ENCODE data around the gene DHRS4L2.
"Not testable (repeated sequence)": the region's sequence is repeated elsewhere in the genome, so short reads cannot be mapped to it uniquely, and the experiment has no call there.

Gene DHRS4L2

GRCh38 chr14:24020520-24020919 lies 31.8 kb downstream of the DHRS4L2 start:
- DNase-seq = not testable (repeated sequence)

GRCh38 chr14:24024939-24025418 lies 36.2 kb downstream of the DHRS4L2 start:
- not testable (repeated sequence) for DNase-seq

DNA sequence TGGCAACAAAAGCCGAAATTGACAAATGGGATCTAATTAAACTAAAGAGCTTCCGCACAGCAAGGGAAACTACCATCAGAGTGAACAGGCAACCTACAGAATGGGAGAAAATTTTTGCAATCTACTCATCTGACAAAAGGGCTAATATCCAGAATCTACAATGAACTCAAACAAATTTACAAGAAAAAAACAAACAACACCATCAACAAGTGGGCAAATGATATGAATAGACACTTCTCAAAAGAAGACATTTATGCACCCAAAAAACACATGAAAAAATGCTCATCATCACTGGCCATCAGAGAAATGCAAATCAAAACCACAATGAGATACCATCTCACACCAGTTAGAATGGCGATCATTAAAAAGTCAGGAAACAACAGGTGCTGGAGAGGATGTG lies 41.0 kb downstream of the DHRS4L2 start:
- DNase-seq = not testable (repeated sequence)

DNA sequence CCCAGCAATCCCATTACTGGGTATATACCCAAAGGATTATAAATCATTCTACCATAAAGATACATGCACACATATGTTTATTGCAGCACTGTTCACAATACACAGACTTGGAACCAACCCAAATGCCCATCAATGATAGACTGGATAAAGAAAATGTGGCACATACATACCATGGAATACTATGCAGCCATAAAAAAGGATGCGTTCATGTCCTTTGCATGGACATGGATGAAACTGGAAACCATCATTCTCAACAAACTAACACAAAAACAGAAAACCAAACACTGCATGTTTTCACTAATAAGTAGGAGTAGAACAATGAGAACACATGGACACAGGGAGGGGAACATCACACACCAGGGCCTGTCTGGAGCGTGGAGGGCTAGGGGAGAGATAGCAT lies 42.6 kb downstream of the DHRS4L2 start:
- DNase-seq = not testable (repeated sequence)

GRCh38 chr14:24032727-24033418 lies 44.1 kb downstream of the DHRS4L2 start:
- DNase-seq = no peak

- not testable (repeated sequence) for DNase-seq
Measured at GRCh38 chr14:24035769-24036168, 47.0 kb downstream of the DHRS4L2 start.

- peak; percentile 84 for DNase-seq
Measured at GRCh38 chr14:24036169-24036962, 47.6 kb downstream of the DHRS4L2 start.

- not testable (repeated sequence) for DNase-seq
Measured at GRCh38 chr14:24036963-24037657, 48.4 kb downstream of the DHRS4L2 start.

DNA sequence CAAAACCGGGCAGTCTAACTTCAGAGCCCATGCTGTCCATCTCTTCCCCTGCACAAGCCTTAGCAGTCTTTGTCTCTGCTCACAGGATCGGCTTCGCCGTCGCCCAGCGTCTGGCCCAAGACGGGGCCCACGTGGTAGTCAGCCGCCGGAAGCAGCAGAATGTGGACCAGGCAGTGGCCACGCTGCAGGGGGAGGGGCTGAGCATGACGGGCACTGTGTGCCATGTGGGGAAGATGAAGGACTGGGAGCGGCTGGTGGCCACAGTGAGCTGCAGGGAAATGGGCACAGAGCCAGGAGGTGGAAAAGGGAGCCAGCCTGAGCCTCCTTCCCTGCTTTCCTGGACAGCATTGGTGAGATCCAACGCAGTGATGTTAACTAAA lies 48.9 kb downstream of the DHRS4L2 start:
- no peak for DNase-seq

GRCh38 chr14:24038686-24039085 lies 50.0 kb downstream of the DHRS4L2 start:
- DNase-seq = no peak

GRCh38 chr14:24040692-24041091 lies 52.0 kb downstream of the DHRS4L2 start:
- no peak for DNase-seq

DNA sequence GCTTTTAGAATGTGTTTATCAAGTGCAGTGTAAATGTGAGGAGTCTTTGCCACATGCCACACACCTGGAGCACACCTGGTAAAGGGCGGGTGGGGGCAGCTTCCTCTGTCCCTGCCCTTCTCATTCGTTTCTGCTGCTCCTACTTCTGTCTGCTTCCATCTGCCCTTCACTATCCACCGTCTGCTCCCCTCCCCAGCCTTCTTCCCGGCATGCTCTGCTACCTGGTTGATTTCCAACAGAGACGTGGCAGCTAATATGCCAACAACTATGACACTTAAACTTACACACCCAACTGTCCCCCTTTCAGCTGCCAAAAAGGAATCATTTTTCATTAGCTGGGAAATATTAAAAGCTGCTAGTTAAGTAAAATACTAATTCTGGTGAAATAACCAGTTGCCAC lies 54.0 kb downstream of the DHRS4L2 start:
- DNase-seq = peak; percentile 53

DNA sequence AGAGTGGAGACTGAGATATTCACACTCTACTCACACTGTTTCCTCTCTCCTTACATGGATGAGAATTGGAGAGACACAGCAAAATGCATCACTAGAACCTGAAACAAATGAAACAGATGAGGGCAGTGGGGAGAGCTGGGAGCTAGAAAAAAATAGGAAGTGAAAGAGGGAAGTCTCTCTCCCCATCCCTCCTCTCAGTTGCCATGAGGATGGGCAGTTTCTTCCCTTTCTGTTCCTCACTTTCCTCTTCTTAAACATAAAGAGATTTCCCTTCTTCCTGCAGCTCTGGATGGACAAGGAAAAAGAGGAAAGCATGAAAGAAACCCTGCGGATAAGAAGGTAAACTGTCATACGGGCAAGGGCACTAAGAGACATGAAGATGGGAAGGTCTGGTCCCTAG lies 60.3 kb downstream of the DHRS4L2 start:
- DNase-seq = not testable (repeated sequence)

DNA sequence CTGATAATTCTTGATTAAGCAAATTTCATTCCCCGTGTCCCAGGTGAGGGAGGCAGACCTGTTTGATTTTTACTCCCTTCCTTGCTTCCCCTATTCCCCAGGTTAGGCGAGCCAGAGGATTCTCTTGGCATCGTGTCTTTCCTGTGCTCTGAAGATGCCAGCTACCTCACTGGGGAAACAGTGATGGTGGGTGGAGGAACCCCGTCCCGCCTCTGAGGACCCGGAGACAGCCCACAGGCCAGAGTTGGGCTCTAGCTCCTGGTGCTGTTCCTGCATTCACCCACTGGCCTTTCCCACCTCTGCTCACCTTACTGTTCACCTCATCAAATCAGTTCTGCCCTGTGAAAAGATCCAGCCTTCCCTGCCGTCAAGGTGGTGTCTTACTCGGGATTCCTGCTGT lies 62.0 kb downstream of the DHRS4L2 start:
- DNase-seq = not testable (repeated sequence)

DNA sequence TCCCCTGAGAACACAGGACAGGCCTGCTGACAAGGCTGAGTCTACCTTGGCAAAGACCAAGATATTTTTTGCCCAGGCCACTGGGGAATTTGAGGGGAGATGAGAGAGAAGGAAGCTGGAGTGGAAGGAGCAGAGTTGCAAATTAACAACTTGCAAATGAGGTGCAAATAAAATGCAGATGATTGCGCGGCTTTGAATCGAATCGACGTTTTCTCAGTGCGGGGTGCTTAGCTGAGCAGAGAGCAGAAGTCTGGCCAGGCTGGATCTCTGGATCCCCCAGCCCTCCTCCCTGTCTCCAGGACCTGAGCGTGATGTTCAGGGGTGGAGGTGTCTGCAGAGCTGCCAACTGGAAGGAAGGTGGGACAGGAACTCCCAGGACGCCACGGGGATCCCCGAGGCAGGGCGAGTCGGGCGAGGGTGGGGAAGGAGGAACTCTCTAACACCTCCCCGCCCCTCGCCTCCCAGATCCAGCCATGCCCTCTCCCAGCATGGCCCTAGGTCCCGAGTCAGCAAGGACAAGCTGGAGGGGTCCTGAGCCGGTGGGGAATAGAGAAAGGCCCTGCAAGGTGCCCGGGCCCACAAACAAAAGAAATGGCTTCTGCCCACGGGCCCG lies 62.6 kb downstream of the DHRS4L2 start:
- DNase-seq = no peak

DNA sequence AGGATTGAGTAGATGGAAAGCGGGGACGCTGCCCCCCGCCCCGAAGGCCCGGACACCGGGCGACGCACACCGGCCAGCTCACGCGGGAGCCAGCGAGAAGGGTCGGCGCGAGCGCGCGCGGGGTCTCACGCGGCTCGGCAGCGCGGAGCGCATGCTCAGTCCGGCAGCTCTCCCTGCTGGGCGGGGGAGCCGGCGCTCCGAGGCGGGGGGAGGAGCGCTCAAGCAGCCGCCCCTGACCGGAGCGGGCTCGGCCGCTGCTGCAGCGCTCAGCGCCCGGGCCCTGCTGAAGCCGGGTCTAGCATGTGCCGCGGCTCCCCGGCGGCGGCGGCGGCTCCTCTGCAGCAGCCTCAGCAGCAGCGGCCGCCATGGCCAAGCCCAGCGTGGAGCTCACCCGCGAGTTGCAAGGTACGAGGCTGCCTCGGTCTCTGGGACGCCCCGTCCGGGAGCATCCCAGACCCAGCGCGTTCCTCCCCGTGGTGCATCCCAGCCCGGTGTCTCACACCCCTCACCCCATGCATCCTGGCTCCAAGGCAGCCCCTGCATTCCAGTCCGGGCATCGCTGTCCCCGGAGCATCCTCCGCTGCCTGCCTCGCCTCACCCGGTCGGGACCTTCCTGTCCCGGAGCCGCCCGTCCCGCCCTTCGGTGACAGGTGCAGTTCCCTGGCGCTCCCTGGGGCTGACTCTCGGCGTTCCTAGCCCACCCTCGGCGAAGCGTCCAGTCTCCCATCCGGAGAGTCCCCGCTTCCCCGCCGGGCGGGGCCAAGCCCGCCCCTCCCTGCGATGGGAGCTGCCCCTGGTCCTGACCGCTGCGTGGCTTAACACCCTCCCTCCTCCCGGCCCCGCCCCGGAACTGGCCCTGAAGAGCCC lies 63.3 kb downstream of the DHRS4L2 start, which contains the start of gene CARMIL3:
CARMIL3 (plus strand) TSS at position 221 of the 867 bp plus-strand sequence; CDS start at position 366, 145 bp downstream.
- peak; percentile 41 for DNase-seq

DNA sequence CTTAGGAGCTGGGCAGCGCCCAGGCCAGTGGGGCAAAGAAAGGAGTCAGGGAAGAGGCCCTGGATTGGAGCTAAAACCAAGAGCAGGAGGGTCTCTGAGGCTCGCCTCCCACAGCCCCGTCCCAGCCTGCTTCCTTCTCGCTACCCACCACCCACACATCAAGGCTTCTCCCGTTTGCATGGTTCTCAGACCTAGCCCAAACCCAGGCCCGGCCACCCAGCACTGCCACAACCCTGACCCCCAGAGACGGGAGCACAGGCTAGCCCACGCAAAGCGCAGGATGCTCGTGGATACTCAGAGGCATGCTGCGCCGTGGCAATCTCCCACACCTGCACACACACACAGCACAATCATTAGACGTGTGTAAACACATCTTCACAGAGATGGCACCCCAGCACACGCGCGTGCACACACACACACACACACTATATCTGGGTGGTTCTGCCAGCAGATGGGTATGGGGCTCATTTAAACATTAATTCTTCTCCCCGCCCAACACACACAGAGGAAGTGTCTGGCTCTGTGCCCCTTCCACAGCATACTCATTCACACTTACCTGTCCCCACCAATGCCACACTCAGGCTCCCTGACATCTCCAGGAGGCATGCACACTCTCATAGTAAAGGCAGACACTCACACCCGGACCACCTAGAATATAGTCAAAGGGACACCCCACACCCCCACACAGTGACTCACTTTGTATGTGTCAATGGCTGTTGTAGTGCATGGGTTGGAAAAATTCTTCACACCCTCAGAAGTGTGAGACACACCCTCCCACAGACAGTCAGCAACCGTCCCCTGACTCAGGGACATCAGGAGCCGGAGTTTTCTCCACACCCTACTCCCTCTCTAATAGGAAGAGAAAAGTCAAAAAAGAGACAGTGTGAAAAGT lies 64.2 kb downstream of the DHRS4L2 start:
- no peak for DNase-seq

DNA sequence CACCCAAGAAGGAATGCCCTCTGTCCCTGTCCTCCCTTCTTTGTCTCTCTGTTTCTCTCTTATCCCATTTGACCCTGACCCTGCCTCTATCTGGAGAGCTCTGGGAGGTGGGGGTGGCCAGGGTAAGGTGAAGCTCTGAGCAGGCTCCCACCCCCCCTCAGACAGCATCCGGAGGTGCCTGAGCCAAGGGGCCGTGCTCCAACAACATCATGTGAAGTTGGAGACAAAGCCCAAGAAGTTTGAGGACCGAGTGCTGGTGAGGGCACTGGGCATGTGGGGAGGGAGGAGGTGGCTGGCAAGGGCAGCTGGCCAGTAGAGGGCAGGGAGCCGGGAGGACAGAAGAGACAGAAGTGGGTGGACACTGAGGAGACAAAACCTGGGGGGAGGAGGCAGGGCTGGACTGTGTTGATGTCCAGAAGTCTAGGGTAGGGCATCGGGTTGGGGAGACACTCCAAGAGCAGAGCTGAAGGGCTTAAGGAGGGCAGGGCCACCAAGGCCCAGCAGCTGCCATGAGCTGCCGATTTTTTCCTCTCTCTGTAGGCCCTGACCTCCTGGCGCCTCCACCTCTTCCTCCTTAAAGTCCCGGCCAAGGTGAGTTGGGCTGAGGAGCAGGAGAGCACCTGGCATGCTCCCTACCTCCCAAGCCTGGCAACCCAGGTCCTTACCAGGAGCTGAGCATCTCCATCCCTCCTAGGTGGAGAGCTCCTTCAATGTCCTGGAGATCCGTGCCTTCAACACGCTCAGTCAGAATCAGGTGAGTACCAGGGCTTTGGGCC lies 65.0 kb downstream of the DHRS4L2 start:
- no peak for DNase-seq

GRCh38 chr14:24054324-24054641 lies 65.6 kb downstream of the DHRS4L2 start:
- DNase-seq = no peak

DNA sequence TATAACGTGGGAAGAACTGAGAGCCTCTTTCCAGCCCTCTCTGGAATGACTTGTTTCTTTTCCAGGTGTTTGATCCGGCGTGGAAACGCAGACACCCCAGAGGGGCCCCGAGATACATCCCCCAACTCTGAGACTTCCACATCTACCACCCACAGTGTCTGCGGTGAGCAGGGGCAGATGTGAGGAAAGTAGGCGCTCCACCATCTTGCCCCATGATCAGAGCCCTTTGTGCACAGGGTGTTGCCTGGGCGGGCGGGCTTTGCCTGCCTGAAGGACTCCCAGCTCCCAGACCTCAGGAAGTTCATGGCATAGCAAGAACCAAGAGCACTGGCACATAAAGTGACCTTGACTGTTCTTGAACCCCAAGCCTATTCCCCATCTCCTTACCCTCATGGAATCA lies 65.9 kb downstream of the DHRS4L2 start:
- no peak for DNase-seq
